ENCODE measurements around the gene FAS. TPM values are rescaled to one million over a fixed set of nuclear protein-coding genes. Genes with fewer than 3 reads are reported as not detected.
A peak's percentile ranks its signal among the peaks of the same experiment; 100 is the strongest.
"Not testable (repeated sequence)": the region's sequence is repeated elsewhere in the genome, so short reads cannot be mapped to it uniquely, and the experiment has no call there.

The FAS gene
- polyA plus RNA-seq, 1 donor, result 6.2 TPM

DNA sequence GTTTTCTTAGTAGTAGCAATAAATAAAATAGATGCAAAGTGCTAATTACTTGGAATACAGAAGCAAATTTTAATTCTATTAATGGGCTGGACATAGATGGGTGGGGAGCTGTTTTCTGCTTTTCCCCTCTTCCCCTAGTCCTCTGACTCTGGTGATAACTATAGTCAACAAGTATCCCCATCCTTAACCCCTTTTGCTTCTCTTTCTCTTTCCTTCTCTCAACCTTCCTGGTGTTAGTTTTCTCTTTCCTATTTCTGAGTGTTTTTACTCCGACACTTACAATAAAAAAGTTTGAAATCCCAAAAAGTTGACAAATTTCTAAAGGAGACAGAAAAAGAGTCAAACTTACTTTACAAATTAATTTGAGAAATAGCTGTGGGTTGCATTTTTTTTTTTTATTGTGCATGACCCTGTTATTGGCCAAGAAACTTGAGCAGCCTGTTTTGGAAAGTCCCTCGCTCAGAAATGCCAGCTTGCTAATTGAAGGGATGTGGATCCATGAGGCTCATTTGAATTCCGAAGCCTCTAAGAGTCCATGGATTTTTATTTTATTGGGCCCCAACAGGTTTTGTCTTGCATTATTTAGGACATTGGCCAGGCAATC is 2.4 kb downstream of the FAS start:
- DNase-seq (ENCODE audit: low read depth), result no peak

DNA sequence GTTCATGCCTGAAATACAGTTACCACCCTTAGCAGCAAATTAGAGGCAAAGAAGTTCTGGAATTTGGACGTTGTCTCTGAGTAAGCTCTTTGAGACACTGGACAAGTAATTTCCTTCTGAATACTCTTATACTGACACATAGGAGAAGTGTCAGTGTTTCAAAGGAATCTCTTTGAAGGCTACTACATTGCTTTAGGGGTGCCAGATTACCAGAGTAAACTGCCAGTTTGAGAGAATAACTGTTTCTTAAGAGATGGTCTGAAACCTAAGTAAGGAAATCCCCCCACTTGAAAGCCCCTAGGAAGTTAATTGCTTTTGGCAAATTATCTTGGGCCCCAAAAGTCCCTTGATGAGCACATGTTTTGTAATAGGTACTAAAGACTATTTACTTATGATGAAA is 3.4 kb downstream of the FAS start:
- DNase-seq (ENCODE audit: low read depth), result no peak

DNA sequence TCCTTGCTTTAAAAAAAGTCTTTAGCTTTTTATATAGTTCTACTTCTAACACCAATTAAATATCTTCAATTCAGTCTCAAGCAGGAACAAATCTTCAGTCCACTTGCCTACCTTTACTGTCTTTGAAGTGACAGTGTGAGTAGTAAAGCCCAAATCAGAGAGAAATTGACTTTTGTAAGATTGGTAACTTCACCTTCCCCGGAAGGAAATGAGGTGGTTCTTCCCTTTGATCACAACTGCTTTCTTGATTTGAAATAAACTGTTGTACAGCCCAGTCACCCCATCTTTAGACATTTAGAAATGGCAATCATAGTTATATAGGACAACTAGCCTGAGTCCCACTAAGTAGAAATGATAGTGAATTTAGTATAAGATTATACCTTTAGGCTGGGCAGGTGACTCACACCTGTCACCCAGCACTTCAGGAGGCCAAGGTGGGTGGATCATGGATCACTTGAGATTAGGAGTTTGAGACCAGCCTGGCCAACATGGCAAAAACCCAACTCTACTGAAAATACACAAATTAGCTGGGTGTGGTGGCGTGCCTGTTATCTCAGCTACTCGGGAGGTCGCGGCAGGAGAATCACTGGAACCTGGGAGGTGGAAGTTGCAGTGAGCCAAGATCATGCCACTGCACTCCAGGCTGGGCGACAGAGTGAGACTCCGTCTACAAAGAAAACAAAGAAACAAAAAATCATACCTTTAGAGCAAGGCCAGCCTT is 4.7 kb downstream of the FAS start:
- DNase-seq (ENCODE audit: low read depth), result no peak

DNA sequence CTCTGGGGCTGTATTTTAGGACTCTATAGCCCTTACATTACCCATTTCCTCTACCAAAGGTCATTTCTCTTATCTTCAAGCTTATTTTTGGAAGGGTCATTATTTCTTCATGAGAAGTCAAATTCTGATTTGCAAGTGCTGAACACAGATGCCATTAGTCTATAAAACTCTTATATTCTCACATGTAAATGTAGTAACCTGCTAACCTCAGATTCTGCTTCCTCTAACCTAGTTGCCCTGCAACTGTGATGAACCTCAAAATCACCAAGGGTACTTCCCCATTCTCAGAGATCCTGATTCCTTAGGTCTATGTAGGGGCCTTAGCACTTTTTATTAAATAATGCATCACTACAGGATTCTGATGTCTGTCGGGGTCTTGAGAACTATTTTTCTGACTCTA is 6.3 kb downstream of the FAS start:
- no peak for DNase-seq (ENCODE audit: low read depth)

DNA sequence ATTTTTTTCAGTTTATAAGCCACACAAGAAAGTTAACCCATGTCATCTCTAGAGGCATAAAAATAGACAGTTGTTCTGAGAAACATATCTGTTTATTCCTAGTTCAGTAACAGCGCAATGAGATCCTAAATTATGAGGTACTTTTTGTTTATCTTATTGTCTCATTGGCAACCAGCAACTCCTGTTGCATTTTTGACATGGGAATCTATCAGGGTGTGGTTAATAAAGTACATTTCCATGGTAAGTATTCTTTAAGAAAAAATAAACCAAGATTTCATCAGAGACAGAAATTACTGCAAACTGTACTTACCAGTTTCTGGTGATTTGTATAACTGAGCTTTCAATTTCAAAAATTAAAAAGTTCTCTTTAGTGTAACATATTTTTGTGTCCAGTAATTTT is 9.0 kb downstream of the FAS start:
- DNase-seq (ENCODE audit: low read depth), result peak; percentile 43

DNA sequence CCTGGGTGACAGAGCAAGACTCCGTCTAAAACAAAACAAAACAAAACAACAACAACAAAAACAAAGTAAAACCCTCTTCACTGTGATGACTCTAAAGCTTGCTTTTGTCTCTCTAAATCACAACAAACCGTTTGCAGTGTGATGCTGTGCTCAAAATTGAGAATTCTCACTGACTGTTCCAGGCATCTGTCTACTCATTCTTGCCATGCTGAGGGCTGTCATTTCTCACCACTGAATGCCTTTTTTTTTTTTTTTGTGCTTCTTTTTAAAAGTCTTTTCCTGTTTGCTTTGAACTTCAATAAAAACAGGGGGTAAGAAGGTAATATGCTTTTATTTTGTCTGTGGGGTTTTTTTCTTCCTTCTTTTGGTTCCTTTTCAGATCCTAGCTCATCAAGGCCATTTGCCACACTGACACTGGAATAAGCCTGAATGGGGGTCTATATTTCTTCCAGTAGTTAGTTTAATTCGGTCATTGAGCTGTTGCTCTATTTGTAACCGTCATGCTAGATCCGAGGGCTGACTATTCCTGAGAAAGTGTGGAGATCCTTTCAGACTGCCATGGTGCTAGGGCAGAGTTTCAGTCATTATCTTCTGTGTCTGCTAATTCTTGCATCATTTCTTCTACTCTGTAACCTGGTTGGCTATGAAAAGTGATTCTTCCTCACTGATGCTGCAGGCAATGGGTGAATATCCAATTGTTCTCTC is 10.6 kb downstream of the FAS start:
- no peak for DNase-seq (ENCODE audit: low read depth)

DNA sequence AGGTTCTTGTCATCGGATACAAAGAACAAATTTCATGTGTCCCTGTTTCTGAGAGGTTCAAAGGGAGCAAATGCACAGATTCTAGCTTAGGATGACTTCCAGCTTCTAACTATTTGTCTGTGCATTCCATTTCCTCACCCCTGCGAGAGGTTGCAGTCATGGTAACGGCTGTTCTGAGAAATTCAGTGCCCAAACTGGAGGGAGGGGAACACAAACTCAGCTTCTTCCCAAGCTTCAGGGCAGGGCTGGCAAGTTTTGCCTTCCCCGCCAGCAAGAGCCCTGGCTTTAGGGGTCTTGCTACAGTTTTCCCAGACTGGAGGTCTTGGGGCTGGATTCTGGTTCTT is 11.1 kb downstream of the FAS start:
- DNase-seq (ENCODE audit: low read depth), result no peak

DNA sequence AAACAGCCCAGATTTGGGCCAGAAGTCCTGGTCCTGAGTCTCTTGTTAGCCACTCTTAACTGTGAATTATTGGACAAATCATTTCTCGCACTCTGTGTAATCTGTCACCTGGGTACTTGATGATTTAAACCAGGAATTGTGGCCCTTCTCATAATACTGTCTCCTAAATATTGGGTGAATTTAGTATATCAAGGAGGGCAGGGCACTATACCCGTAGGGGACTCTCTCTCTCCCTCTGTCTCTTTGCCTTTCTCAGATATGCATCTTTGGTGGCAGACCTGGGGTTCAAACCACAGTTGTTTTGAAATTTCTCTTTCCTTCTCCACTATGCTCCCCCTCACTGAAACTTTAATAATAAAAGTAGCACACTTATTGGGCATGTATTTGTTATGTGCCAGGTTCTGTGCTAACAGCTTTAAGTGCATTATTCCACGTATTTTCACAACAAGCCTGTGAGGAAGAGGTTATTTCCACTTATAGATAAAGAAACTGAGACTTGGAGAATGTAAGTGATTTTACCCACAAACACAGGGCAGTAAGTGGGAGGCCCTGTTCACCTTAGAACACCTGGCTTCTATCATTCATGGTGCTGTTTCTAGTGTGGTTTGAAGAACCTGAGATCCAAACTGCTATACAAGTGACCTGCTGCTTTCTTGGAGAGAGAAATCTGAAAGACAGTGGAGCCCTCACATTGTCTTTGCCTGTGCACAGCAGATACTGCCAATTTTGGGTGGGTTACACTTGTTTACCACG is 11.8 kb downstream of the FAS start:
- DNase-seq (ENCODE audit: low read depth), result no peak

DNA sequence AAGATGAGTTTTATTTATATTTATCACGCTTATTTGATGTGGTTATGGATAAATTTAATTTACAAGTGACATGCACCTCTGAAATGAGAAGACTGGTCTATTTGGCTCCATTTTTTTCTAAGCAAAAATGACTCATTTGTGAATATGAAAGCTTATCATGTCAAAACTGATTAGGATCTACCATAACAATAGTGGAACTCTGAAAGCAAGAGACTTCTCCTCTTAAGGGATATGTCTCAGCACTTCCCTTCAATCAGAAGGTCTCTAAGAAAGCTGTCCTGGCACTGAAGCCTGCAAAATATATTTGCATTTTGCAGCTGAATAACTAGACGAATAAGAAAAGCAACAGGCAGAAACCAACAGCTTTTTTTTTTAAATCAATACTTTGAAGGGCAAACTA is 12.7 kb downstream of the FAS start:
- DNase-seq (ENCODE audit: low read depth), result no peak

DNA sequence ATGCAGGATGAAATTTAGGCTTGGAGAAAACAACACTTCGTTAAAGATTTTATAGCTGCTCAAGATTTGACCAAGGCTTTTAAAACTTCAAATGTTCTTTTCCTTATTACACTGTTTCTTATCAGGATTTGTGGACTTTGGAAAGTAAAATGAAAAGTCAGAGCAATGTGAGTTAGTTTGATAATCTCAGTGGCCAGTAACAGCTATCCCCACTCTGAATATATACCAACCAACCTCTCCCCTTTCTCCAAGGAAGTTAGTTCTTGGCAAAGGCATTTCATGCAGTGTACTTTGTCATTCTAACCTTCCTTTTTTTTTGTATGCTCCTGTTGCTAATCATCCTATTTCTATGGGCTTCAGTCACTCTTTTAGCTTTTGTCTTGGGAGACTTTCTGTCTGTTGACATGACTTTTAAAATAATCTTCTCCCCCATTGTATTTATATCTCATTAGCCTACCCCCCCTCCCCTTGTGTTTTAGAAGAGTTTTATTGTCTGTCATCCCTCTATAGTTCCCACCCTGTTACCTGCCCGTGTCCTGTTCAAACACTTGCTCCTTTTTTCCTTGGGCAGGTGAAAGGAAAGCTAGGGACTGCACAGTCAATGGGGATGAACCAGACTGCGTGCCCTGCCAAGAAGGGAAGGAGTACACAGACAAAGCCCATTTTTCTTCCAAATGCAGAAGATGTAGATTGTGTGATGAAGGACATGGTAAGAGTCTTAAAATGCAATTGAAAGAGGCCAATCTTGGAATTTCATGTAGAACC is 16.7 kb downstream of the FAS start:
- no peak for DNase-seq (ENCODE audit: low read depth)

DNA sequence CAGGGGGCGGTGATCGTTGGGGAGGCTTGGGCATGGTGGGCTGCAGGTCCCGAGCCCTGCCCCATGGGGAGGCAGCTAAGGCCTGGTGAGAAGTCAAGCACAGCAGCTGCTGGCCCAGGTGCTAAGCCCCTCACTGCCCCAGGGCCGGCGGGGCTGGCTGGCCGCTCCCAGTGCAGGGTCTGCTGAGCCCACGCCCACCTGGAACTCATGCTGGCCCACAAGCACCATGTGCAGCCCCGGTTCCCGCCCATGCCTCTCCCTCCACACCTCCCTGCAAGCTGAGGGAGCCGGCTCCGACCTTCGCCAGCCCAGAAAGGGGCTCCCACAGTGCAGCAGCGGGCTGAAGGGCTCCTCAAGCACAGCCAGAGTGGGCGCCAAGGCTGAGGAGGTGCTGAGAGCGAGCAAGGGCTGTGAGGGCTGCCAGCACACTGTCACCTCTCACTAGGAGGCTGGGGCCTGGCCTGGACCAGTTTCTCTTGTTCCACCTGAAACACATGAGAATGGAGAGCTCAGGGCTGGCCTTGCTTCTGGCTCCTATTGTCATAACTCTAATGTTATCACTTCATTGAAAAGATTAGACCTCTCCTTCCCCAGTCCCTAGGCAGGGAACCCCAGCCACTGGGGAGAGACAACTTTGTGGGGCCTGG is 28.2 kb downstream of the FAS start:
- DNase-seq (ENCODE audit: low read depth), result not testable (repeated sequence)

DNA sequence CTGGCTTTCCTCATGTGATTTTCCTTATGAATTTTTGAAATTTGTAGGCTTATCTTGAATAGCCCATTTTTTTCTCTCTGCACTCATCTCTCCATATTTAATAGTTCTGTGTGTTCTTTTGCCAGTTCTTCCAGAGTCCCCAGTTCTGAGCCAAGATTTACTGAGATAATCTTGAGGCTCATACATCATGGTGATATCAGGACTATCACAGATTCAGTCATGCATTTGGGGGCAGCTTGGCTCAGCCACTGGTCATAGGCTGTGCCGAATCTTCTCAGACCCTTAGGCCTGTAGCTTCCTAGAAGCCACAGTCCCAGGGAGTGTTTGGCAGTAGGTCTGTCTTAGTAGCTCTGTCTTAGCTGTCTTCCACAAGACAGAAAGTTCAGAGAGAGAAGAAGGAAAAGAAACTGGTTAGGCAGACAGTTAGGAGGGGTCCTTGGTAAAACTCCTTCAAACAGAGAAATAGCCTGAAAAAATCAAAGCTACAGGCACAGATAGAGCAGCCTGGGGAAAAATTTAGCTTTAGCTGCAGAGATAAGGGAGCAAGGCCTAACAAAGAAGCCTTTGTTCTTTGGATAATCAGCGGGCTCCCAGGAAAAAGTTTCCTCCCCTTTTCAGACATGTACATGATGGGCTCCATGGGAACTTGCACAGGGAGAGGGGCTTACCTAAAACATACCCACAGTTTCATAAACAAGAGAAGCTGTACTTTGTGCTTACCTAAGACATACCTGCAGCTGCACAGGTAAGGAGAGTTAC is 29.1 kb downstream of the FAS start:
- DNase-seq (ENCODE audit: low read depth), result no peak

DNA sequence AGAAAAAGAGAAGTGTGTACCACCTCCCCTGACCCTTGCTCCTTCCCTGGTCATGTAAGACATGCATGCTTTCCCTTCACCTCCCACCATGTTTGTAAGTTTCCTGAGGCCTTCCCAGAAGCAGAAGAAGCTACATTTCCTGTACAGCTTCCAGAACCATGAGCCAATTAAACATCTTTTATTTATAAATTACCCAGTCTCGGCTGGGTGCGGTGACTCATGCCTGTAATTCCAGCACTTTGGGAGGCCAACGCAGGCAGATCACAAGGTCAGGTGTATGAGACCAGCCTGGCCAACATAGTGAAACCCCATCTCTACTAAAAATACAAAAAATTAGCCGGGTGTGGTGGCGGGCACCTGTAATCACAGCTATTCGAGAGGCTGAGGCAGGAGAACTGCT is 30.9 kb downstream of the FAS start:
- not testable (repeated sequence) for DNase-seq (ENCODE audit: low read depth)

DNA sequence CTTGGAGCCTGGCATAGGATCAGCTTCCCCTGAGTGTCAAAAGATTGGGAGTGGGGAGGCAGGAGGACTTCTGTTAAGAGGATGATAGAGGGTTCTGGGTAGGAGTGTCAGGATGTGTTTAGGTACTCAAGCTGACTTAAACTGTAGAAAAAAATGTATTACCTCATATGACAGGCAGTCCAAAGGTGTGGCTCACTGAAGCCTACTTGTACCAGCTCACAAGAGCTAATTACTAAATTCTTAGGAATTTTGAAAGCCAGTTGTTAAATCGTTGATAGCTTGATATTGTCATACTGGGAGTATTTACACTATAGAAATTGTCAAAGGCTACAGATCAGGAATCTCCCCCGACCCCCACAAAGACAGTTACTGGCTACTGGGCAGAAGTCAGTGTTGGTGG is 32.1 kb downstream of the FAS start:
- DNase-seq (ENCODE audit: low read depth), result no peak

DNA sequence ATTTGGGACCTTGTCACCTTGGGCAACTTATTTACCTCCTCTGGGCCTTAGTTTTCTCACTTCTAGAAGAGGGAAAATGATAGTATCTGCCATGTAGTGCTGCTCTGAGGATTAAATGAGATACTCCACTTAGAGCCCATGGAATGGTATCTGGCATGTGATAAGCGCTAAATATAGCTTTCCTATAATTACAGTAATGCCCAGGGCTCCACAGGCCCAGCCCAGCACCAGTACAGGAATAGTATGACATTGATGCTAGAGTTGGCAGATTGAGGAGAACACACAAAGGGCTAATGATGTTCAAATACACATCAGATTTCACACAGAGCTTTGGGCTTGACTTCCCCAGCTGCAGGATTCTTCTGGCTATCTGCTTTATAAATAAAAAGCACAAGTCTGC is 34.9 kb downstream of the FAS start:
- DNase-seq (ENCODE audit: low read depth), result no peak

DNA sequence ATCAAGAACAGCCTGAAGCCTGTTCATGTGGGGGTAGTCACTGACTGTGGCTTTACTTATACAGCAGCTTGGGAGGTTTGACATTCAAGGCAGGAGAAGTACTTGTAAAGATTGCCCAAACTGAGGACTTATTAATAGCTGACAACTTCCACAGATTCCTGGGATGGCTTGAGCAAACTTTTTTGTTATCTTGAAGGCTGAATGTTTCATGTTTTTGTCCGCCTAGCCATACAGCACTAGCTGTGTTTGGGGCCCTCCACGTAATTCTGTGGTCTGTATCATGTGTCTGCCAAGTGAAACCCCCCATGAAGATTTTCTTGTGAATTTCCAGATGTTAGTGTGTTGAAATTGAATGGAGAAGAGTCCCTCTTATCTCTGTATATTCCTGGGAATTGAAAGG is 38.6 kb downstream of the FAS start:
- no peak for DNase-seq (ENCODE audit: low read depth)

DNA sequence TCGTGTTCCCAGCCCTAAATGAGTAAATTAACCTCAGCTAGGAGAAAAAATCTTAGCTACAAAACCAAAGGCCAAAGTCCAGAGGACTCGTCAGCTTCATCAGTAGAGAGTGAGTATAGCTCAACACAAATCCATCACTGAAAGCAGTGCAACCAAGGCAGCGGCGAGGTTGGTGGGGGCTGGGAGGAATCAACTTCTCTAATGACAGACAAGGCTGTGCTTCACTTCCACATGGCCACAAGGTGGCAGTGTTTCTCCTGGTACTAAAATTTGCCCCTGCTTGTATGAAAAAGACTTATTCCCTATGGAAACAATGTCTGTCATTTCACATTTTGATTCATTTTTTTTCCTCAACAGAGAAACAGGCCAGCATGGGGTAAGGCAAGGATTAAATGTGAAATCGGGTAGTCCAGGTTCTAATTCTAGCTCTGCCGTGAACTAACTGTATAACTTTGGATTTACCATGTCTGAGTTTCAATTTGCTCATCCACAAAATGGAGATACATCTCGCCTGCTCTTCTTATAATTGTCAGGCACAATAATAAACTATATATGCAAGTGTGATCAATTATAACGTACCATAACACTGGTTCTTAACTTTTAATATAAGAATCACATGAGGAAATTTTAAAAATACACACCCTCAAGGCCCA is 39.3 kb downstream of the FAS start:
- peak; percentile 48 for DNase-seq (ENCODE audit: low read depth)

DNA sequence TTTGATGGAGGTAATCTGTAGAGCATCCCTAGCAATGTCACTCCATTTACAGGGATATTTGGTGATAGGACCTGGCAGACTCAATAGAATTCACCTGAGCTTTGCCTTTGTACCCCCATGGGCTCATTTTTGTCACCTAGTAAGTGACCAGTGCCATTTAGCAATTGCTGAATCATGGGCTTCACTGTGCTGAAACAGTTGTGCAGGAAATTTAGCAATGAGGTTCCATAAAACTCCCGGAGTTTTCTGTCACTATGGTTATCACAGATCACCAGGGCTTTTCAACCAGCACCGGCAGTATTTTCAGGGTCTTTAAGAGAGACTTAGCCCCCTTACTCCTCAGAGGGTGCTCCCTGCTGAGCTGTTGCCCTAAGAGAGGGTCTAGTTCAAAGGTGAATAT is 40.2 kb downstream of the FAS start:
- DNase-seq (ENCODE audit: low read depth), result no peak

DNA sequence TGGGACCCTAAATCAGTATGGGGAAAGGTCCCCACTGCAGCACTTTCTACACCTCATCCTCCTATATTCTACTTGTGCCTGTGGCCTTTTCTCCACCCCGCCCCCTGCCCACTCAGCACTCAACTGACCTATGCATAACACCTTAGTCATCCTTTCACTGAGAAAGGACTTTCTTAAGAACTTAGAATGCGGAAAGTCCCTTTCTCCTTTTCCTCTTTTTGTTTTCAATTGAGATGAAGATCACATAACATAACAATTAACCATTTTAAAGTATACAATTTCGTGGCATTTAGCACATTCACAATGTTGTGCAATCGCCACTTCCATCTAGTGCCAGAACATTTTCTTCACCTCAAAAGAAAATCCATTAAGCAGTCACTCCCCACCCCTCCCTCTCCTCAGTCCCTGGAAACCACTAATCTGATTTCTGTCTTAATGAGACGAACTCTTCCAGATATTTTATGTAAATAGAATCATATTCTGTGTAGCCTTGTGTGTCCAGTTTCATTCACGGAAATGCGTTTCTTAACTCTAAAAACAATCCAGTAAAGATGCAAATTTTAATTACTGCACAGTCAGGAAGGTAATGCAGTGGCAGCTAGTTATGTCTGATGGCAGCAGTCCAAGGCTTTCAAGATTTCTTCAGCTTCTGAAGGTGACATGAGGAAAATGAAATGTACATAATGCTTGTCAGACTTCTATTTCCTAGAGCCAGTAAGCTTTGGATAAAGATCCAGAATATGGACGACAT is 41.7 kb downstream of the FAS start:
- DNase-seq (ENCODE audit: low read depth), result no peak

All from forelimb muscle (tissue), 1 donor.